Upper lobe of left lung (tissue), 6 donors: ENCODE results near the gene PI4K2A. TPM values are rescaled to one million over a fixed set of nuclear protein-coding genes. Genes with fewer than 3 reads are reported as not detected.

Experiments used
- ATAC-seq, 2 donors: fragments of 200-7000 bp; cut with Tn5 transposase; one replicate each; pipeline ENCODE4 v1.9.1; 2022; ENCODE audit warnings: mild to moderate bottlenecking in 2 of 2, moderate library complexity in 2 of 2; ENCODE audit not compliant: low FRiP score in 2 of 2
- DNase-seq, 2 donors: peaks; one replicate each; pipeline ENCODE4 v3.0.0-alpha.2; 2019 to 2020
- H3K27ac ChIP-seq, 4 donors: fragments of 200-600 bp; sonication (generic); one replicate each; pipeline ENCODE4 v1.5.1; 2016 to 2019
- H3K27me3 ChIP-seq, 4 donors: fragments of 200-600 bp; sonication (generic); one replicate each; pipeline ENCODE4 v1.5.1; 2017 to 2019
- H3K36me3 ChIP-seq, 4 donors: fragments of 200-600 bp; sonication (generic); one replicate each; pipeline ENCODE4 v1.5.1; 2016 to 2019
- H3K4me1 ChIP-seq, 4 donors: fragments of 200-600 bp; sonication (generic); one replicate each; pipeline ENCODE4 v1.5.1; 2018 to 2019
- H3K4me3 ChIP-seq, 4 donors: fragments of 200-600 bp; sonication (generic); one replicate each; pipeline ENCODE4 v1.5.1; 2017 to 2019; ENCODE audit warnings: mild to moderate bottlenecking in 2 of 4, moderate library complexity in 1 of 4
- H3K9me3 ChIP-seq, 4 donors: fragments of 200-600 bp; sonication (generic); one replicate each; pipeline ENCODE4 v1.5.1; 2018 to 2019
- CTCF ChIP-seq, 6 experiments: fragments of 450-650 bp in 4 of 6; fragments of 200-600 bp in 2 of 6; sonication (generic) in 2 of 6; IDR thresholded peaks; one replicate each; pipeline ENCODE4 v1.5.1; 2016 to 2019; ENCODE audit warnings: antibody characterized with exemption in 6 of 6
- EP300 ChIP-seq, 4 donors: sonication (generic); formaldehyde crosslinking; IDR thresholded peaks; one replicate each; pipeline ENCODE4 v1.5.1; 2017; ENCODE audit warnings: antibody characterized with exemption in 4 of 4, control low read depth in 2 of 4
- POLR2A ChIP-seq, 4 donors: fragments of 450-650 bp; IDR thresholded peaks; one replicate each; pipeline ENCODE4 v1.5.1; 2016 to 2017; ENCODE audit warnings: antibody characterized with exemption in 4 of 4, mild to moderate bottlenecking in 2 of 4
- POLR2AphosphoS5 ChIP-seq, 2 donors: sonication (generic); formaldehyde crosslinking; IDR thresholded peaks; one replicate each; pipeline ENCODE4 v1.5.1; 2017; ENCODE audit warnings: antibody characterized with exemption in 2 of 2
- WGBS, 2 donors: methylation state at CpG; one replicate each; pipeline ENCODE4 v1.1.5; 2017 to 2018; 5-methylcytosine and 5-hydroxymethylcytosine counted together
- total RNA-seq, 6 donors: library from RNA; depleted of rRNA in 4 of 6; stranded (reverse); fragments of >200 nt in 4 of 6; gene quantifications; one replicate each; pipeline versions ENCODE4 v1.1.0 to v1.2.1, GENCODE V29; 2016 to 2021
- donor health status: DM: no; HTN: no; CAD: no; lungs with moderate emphysema.
- donor health status: DM: no; HTN: yes; CAD: no; lungs with severe emphysema.

PI4K2A gene
- total RNA-seq, 6 donors from 2014 or later, result 22.0 to 34.4 (median 28.6) TPM

- Histone ChIP-seq H3K27me3 (no peaks in the 10 kb centered on the region), H3K4me3 (no peak overlapping the region), H3K9me3 (no peaks in the 10 kb centered on the region), H3K36me3 (peaks cover 7 to 80% (median 45%) of the 10 kb centered on the region in 4 donors), H3K4me1 (no peaks in the 10 kb centered on the region), H3K27ac (no peak overlapping the region)
- DNase-seq (peak in 1 of 2 donors; percentile 30), ATAC-seq (no peak)
- TF ChIP-seq POLR2AphosphoS5 (IDR thresholded peaks at IDR 0.05), result no peak
- no peak for TF ChIP-seq CTCF (IDR thresholded peaks at IDR 0.05)
- no peak for TF ChIP-seq EP300 (IDR thresholded peaks at IDR 0.05)
- TF ChIP-seq POLR2A (IDR thresholded peaks at IDR 0.05), result no peak
- 81 to 84% methylated on average over 6 of the region's 6 CpGs for WGBS, 2 donors
Measured at GRCh38 chr10:97667463-97667862, 27.0 kb downstream of the PI4K2A start.

GRCh38 chr10:97669571-97669970 lies 29.1 kb downstream of the PI4K2A start:
- DNase-seq, result no peak
- 61 to 82% methylated on average over 1 of the region's 1 CpG for WGBS, 2 donors
- Histone ChIP-seq H3K4me3 (no peak overlapping the region), H3K27me3 (no peaks in the 10 kb centered on the region), H3K9me3 (no peaks in the 10 kb centered on the region), H3K4me1 (no peaks in the 10 kb centered on the region), H3K27ac (no peak overlapping the region), H3K36me3 (peaks cover 8 to 78% (median 52%) of the 10 kb centered on the region in 4 donors)
- no peak for ATAC-seq
- TF ChIP-seq POLR2AphosphoS5 (IDR thresholded peaks at IDR 0.05) (no peak), CTCF (IDR thresholded peaks at IDR 0.05) (no peak), EP300 (IDR thresholded peaks at IDR 0.05) (no peak), POLR2A (IDR thresholded peaks at IDR 0.05) (no peak)

GRCh38 chr10:97673736-97674525 lies 33.5 kb downstream of the PI4K2A start:
- 87 to 88% methylated on average over 7 to 8 of the region's 8 CpGs for WGBS, 2 donors
- Histone ChIP-seq H3K36me3 (peaks cover 15 to 78% (median 55%) of the 10 kb centered on the region in 4 donors), H3K4me3 (no peak overlapping the region), H3K9me3 (no peaks in the 10 kb centered on the region), H3K4me1 (peaks cover 0 to 3% (median 0%) of the 10 kb centered on the region in 4 donors), H3K27ac (no peak overlapping the region), H3K27me3 (no peaks in the 10 kb centered on the region)
- DNase-seq (no peak), ATAC-seq (peak in 1 of 2 donors; percentile 28)
- TF ChIP-seq POLR2AphosphoS5 (IDR thresholded peaks at IDR 0.05) (no peak), CTCF (IDR thresholded peaks at IDR 0.05) (no peak), EP300 (IDR thresholded peaks at IDR 0.05) (no peak), POLR2A (IDR thresholded peaks at IDR 0.05) (no peak)

- H3K27ac ChIP-seq, result no peak overlapping the region
- H3K4me1 ChIP-seq, result peaks cover 0 to 3% (median 0%) of the 10 kb centered on the region in 4 donors
- TF ChIP-seq EP300 (IDR thresholded peaks at IDR 0.05) (no peak), POLR2A (IDR thresholded peaks at IDR 0.05) (no peak), POLR2AphosphoS5 (IDR thresholded peaks at IDR 0.05) (no peak), CTCF (IDR thresholded peaks at IDR 0.05) (no peak)
- ATAC-seq (no peak), DNase-seq (peak in 1 of 2 donors; percentile 40)
- no peak overlapping the region for H3K4me3 ChIP-seq
- H3K9me3 ChIP-seq, result no peaks in the 10 kb centered on the region
- H3K36me3 ChIP-seq, result peaks cover 15 to 78% (median 52%) of the 10 kb centered on the region in 4 donors
- 95 to 100% methylated on average over 4 to 9 of the region's 9 CpGs for WGBS, 2 donors
- no peaks in the 10 kb centered on the region for H3K27me3 ChIP-seq
Measured at GRCh38 chr10:97675222-97675621, 34.8 kb downstream of the PI4K2A start.
